ENCODE results near the gene SHISA9.

SHISA9 gene

GRCh38 chr16:13098536-13098935 is 197.1 kb downstream of the SHISA9 start:
- no peaks in the 10 kb centered on the region for H3K27me3 ChIP-seq (ENCODE audit: insufficient read depth, poor library complexity, severe bottlenecking)
- TF ChIP-seq REST (IDR thresholded peaks at IDR 0.05; ENCODE audit: insufficient replicate concordance, low read depth) (no peak), SPI1 (IDR thresholded peaks at IDR 0.05; ENCODE audit: borderline replicate concordance, low read depth) (no peak), CTCF (IDR thresholded peaks at IDR 0.05; ENCODE audit: insufficient read depth, low read length) (no peak), GABPA (IDR thresholded peaks at IDR 0.05; ENCODE audit: low read depth) (no peak), POLR2AphosphoS5 (IDR thresholded peaks at IDR 0.05; ENCODE audit: low read depth) (no peak)
- H3K4me3 ChIP-seq (replicated peaks; ENCODE audit: insufficient read depth, low read length), result no peak overlapping the region
- H3K27ac ChIP-seq (replicated peaks), result no peak overlapping the region
- no peak for DNase-seq (ENCODE audit: low read depth in 1 of 2, low spot score in 1 of 2)

- H3K4me3 ChIP-seq (replicated peaks; ENCODE audit: insufficient read depth, low read length), result no peak overlapping the region
- H3K27me3 ChIP-seq (ENCODE audit: insufficient read depth, poor library complexity, severe bottlenecking), result no peaks in the 10 kb centered on the region
- H3K27ac ChIP-seq (replicated peaks), result no peak overlapping the region
- no peak for DNase-seq (ENCODE audit: low read depth in 1 of 2, low spot score in 1 of 2)
- TF ChIP-seq GABPA (IDR thresholded peaks at IDR 0.05; ENCODE audit: low read depth), result no peak
- no peak for TF ChIP-seq SPI1 (IDR thresholded peaks at IDR 0.05; ENCODE audit: borderline replicate concordance, low read depth)
- no peak for TF ChIP-seq POLR2AphosphoS5 (IDR thresholded peaks at IDR 0.05; ENCODE audit: low read depth)
- TF ChIP-seq REST (IDR thresholded peaks at IDR 0.05; ENCODE audit: insufficient replicate concordance, low read depth), result no peak
- TF ChIP-seq CTCF (IDR thresholded peaks at IDR 0.05; ENCODE audit: insufficient read depth, low read length), result no peak
These were observed 198.4 kb downstream of the SHISA9 start for GRCh38 chr16:13099822-13100221.

GRCh38 chr16:13100970-13101369 is 199.6 kb downstream of the SHISA9 start:
- Histone ChIP-seq H3K27me3 (ENCODE audit: insufficient read depth, poor library complexity, severe bottlenecking) (no peaks in the 10 kb centered on the region), H3K27ac (replicated peaks) (no peak overlapping the region), H3K4me3 (replicated peaks; ENCODE audit: insufficient read depth, low read length) (no peak overlapping the region)
- no peak for DNase-seq (ENCODE audit: low read depth in 1 of 2, low spot score in 1 of 2)
- TF ChIP-seq REST (IDR thresholded peaks at IDR 0.05; ENCODE audit: insufficient replicate concordance, low read depth) (no peak), GABPA (IDR thresholded peaks at IDR 0.05; ENCODE audit: low read depth) (no peak), POLR2AphosphoS5 (IDR thresholded peaks at IDR 0.05; ENCODE audit: low read depth) (no peak), CTCF (IDR thresholded peaks at IDR 0.05; ENCODE audit: insufficient read depth, low read length) (no peak), SPI1 (IDR thresholded peaks at IDR 0.05; ENCODE audit: borderline replicate concordance, low read depth) (no peak)

Measured in HL-60 (cell line).